Mucosa of descending colon (tissue), 3 donors: ENCODE measurements around the gene SCYL3. TPM values are rescaled to one million over a fixed set of nuclear protein-coding genes. Genes with fewer than 3 reads are reported as not detected.

Source experiments
- ATAC-seq: fragments of 200-7000 bp; cut with Tn5 transposase; one replicate; pipeline ENCODE4 v1.9.1; 2020; ENCODE audit warnings: mild to moderate bottlenecking, moderate library complexity
- DNase-seq, 3 donors: peaks; one replicate each; pipeline ENCODE4 v3.0.0-alpha.2; 2020
- H3K36me3 ChIP-seq: fragments of 200-600 bp; one replicate; pipeline ENCODE4 v1.8.0; 2021; ENCODE audit warnings: low read depth, mild to moderate bottlenecking
- H3K4me1 ChIP-seq: fragments of 200-600 bp; one replicate; pipeline ENCODE4 v1.8.0; 2021; ENCODE audit warnings: low read depth, mild to moderate bottlenecking
- H3K4me3 ChIP-seq: fragments of 200-600 bp; one replicate; pipeline ENCODE4 v1.8.0; 2021; ENCODE audit warnings: mild to moderate bottlenecking
- H3K9me3 ChIP-seq: fragments of 200-600 bp; one replicate; pipeline ENCODE4 v1.8.0; 2021; ENCODE audit warnings: mild to moderate bottlenecking
- CTCF ChIP-seq: fragments of 200-600 bp; IDR thresholded peaks from one replicate; pipeline ENCODE4 v1.8.0; 2022; ENCODE audit warnings: antibody characterized with exemption, mild to moderate bottlenecking
- intact Hi-C, 2 donors: fragments of 100-400 bp; cut with DNase I in 1 of 2; cut with micrococcal nuclease in 1 of 2; formaldehyde crosslinking; loops; one replicate each; pipeline versions ENCODE4 v1.11.0 to v1.11.1; 2022; cut with DNase I, micrococcal nuclease
- total RNA-seq, 3 donors: library from RNA; stranded (reverse); fragmentation: NEBNext Ultra II Directional in 2 of 3; extraction: Animal tissue kit (Norgen Biotek cat#: 25700) in 2 of 3; gene quantifications; one replicate each; pipeline versions ENCODE4 v1.2.1 to v1.2.4, GENCODE V29; 2021 to 2023
- donor health status: DM: no; HTN: no; CAD: no; lungs with moderate emphysema.
- donor health status: DM: no; HTN: no; CAD: no.
- donor health status: DM: no; HTN: yes; CAD: no.

SCYL3 gene
- total RNA-seq, 3 donors from 2014 or later: 13.4 to 20.4 (median 14.9) TPM

DNA sequence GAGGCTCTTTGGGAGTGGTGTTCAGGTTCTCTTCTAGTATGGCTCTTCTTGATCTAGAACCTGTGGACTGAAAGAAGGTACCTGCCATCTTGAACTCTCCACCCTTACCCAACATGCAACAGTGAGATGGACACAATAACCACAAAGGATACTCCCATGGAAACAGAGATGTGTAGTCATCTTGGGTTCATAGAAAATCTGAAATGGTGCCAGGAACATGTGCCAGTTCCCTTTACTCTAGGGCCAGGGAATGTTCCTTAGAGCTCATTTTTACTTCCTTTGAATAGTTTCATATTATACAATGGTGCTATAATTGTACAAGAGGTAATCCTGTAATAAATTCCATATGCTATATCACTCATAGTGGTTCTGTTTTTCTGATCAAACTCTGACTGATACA, 13.2 kb upstream of the SCYL3 start:
- no peak for TF ChIP-seq CTCF
- no peaks in the 10 kb centered on the region for H3K9me3 ChIP-seq
- peak; percentile 14 for ATAC-seq

DNA sequence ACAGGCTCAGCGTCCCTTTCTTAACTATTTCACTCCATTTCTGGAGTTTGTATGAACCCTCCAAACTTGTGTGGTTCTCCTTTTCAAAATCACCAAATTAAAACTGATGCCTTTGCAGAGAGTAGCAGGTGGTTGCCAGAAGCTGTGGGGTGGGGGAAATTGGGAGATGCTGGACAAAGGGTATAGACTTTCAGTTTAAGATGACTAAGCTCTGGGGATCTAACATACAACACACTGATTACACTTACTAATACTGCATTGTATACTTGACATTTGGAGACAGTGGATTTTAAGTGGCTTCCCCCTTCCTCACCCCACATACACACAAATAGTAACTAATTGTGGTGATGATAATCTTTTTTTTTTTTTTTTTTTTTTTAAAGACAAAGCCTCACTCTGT, 11.1 kb upstream of the SCYL3 start:
- intact Hi-C loops: no loop called here
- Histone ChIP-seq H3K9me3 (no peaks in the 10 kb centered on the region), H3K4me1 (peaks cover 9% of the 10 kb centered on the region), H3K4me3 (no peak overlapping the region), H3K36me3 (no peaks in the 10 kb centered on the region)
- DNase-seq (no peak), ATAC-seq (no peak)
- no peak for TF ChIP-seq CTCF

More for the DNA sequence above, 13.2 kb upstream of the SCYL3 start:
- H3K4me3 ChIP-seq: no peak overlapping the region
- no peaks in the 10 kb centered on the region for H3K4me1 ChIP-seq
- intact Hi-C loops: no loop called here
- DNase-seq: no peak
- H3K36me3 ChIP-seq: no peaks in the 10 kb centered on the region

DNA sequence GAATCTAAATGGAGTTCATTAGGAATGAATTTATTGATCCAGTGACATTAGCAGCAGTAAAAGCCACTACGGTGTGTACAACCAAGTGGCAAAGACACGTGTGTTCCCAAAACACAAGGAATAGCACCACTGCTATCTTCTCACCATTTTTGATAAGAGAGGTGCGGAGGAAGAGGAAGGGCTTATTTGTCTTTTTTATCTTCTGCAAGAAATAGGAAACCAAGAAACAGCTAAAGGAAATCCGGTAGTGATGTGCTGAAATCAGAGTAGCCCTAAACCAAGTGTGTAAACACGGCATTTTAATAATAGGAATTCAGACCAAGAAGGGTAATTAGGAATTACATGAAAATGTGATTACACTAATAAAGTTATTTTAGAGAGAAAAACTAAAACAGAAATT, 9.1 kb upstream of the SCYL3 start:
- TF ChIP-seq CTCF: no peak
- intact Hi-C loops: no loop called here
- Histone ChIP-seq H3K4me1 (peaks cover 9% of the 10 kb centered on the region), H3K9me3 (no peaks in the 10 kb centered on the region), H3K36me3 (no peaks in the 10 kb centered on the region), H3K4me3 (no peak overlapping the region)
- ATAC-seq: no peak
- DNase-seq: no peak

GRCh38 chr1:169901115-169901514, 7.4 kb upstream of the SCYL3 start:
- peaks cover 9% of the 10 kb centered on the region for H3K4me1 ChIP-seq
- no peak for TF ChIP-seq CTCF
- H3K9me3 ChIP-seq: no peaks in the 10 kb centered on the region
- DNase-seq: no peak
- peak; percentile 86 for ATAC-seq
- no peaks in the 10 kb centered on the region for H3K36me3 ChIP-seq
- no peak overlapping the region for H3K4me3 ChIP-seq
- intact Hi-C loops: no loop called here

DNA sequence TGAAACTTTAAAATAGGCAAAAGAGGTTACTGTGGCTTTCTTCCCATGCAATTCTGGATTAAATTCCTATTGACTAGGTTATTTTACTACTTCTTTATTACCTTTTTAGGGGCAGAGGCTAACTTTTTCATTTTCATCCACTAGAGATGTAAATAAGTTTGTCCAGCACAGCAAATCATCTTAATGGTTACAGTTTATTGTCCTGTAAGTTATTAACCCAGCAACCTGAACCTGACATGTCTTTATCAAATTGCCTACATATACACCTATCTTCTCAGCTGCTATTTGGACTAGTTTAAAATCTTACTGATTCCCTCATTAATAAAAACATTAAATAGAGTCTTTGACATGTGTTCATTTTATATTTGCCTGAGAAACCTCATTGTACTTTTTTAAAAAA, 6.9 kb upstream of the SCYL3 start:
- ATAC-seq: peak; percentile 66
- intact Hi-C loops: no loop called here
- Histone ChIP-seq H3K36me3 (no peaks in the 10 kb centered on the region), H3K4me3 (no peak overlapping the region), H3K4me1 (peaks cover 9% of the 10 kb centered on the region), H3K9me3 (no peaks in the 10 kb centered on the region)
- no peak for TF ChIP-seq CTCF
- no peak for DNase-seq
